Activated T-cell treated with anti-CD3 and anti-CD28 coated beads, Interleukin-2, amount 50 U/mL, for 4 hours (primary cell): Measurements from ENCODE around the gene CCDC142. TPM values are rescaled to one million over a fixed set of nuclear protein-coding genes. Genes with fewer than 3 reads are reported as not detected.
"Not testable (repeated sequence)": the region's sequence is repeated elsewhere in the genome, so short reads cannot be mapped to it uniquely, and the experiment has no call there.

Experiments
- ATAC-seq, 2 donors: fragments of 200-7000 bp; cut with Tn5 transposase; one replicate each; pipeline ENCODE4 v1.10.0; 2021
- DNase-seq: peaks from one replicate; pipeline ENCODE4 v3.0.0-alpha.2; 2020
- H3K27me3 Mint-ChIP-seq: one replicate; pipeline ENCODE4 v1.8.0; 2021; ENCODE audit warnings: low read depth, mixed read lengths
- H3K36me3 Mint-ChIP-seq: one replicate; pipeline ENCODE4 v1.8.0; 2022; ENCODE audit warnings: mixed read lengths; ENCODE audit not compliant: insufficient read depth
- H3K4me1 Mint-ChIP-seq: one replicate; pipeline ENCODE4 v1.8.0; 2021; ENCODE audit warnings: low read depth, mixed read lengths
- H3K4me3 Mint-ChIP-seq: one replicate; pipeline ENCODE4 v1.8.0; 2021; ENCODE audit warnings: mild to moderate bottlenecking, moderate library complexity, mixed read lengths
- H3K9me3 Mint-ChIP-seq: one replicate; pipeline ENCODE4 v1.8.0; 2021; ENCODE audit warnings: mixed read lengths
- total RNA-seq, 3 donors: library from RNA; stranded (reverse); gene quantifications; one replicate each; pipeline ENCODE4 v1.2.1, GENCODE V29; 2021

The CCDC142 gene
- total RNA-seq, 3 donors from 2014 or later: 13.7 to 17.3 (median 13.9) TPM

DNA sequence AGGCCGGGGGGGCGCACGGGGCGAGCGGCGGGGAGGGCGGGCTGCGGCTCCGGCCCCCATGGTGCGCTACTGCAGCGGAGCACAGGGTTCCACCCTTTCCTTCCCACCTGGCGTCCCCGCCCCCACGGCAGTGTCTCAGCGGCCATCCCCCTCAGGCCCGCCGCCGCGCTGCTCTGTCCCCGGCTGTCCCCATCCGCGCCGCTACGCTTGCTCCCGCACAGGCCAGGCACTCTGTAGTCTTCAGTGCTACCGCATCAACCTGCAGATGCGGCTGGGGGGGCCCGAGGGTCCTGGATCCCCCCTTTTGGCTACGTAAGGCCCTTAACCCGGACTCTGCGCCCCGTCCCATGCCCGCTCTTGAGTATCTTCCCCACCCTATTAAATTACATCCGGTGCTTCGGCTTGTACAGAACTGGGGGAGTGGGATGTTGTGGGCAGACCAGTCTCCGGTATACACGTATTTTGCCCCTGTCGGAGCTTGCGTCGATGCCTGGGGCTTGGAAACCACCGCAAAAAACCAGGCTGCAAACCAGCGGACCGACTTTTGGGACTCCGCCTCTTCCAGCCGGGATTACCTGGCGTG lies 25.2 kb downstream of the CCDC142 start:
- DNase-seq (peak; percentile 79), ATAC-seq (peak; percentile 34)
- H3K27me3 Mint-ChIP-seq: no peaks in the 10 kb centered on the region
- peaks cover 23% of the 10 kb centered on the region for H3K36me3 Mint-ChIP-seq
- peaks cover 60% of the 10 kb centered on the region for H3K4me1 Mint-ChIP-seq
- H3K4me3 Mint-ChIP-seq: peak overlapping the region; percentile 100
- no peaks in the 10 kb centered on the region for H3K9me3 Mint-ChIP-seq

DNA sequence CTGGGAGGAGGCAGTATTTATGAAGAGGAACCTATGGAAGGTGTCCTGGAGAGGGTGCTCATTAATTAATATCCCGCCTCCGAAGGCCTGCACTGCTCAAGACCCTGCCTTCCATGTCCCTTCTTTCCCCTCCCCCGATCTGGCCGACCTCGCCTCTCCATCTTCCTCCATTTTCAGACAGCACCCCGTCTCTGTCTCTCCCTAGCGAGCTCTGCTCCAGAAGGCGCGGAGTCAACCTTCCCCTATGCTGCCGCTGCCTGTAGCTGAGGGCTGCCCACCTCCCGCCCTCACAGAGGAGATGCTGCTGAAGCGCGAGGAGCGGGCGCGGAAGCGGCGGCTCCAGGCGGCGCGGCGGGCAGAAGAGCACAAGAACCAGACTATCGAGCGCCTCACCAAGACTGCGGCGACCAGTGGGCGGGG lies 25.7 kb downstream of the CCDC142 start:
- H3K4me1 Mint-ChIP-seq: peaks cover 64% of the 10 kb centered on the region
- ATAC-seq: no peak
- no peaks in the 10 kb centered on the region for H3K9me3 Mint-ChIP-seq
- peak overlapping the region; percentile 100 for H3K4me3 Mint-ChIP-seq
- peaks cover 21% of the 10 kb centered on the region for H3K36me3 Mint-ChIP-seq
- H3K27me3 Mint-ChIP-seq: no peaks in the 10 kb centered on the region
- no peak for DNase-seq

DNA sequence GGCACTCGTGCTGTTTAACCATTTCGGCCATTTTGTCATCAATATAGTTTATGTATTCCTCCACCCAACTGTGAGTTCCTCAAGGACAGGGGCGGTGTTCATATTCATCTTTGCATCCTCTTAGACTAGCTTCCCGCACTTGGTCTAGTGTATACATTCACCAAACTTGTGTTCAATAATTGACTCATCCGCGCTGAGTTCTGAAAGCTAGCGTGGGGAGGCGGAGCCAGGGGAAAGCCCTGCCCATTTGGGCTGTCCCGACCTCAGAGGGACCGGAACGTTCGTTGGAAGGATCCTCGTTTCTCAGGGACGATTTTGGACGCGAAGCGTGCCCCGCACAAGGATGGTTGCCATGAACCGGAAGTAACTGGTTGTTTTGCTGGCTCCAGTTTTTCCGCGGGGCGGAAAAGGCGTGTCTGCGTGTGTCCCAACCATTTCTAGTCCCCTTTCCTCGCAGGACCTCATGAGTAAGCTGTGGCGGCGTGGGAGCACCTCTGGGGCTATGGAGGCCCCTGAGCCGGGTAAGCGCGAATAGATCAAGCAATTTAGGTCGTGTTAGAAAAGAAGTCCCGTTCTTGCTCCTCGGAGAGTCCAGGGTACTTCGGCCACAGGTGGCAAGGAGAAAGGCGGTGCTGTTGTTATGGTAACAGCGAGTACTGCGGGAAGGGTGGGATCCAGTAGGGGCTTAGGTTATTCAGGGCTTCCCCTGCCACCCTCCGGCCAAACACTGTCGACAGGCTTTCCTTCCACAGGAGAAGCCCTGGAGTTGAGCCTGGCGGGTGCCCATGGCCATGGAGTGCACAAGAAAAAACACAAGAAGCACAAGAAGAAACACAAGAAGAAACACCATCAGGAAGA lies 27.9 kb downstream of the CCDC142 start, which contains the start of gene INO80B:
Gene INO80B, plus strand, starts transcription at position 434 of the 858 bp plus-strand sequence. Its CDS starts 30 bp downstream, at position 464.
- Mint-ChIP-seq H3K36me3 (peaks cover 14% of the 10 kb centered on the region), H3K4me3 (peak within 1 kb of the TSS; percentile 100), H3K4me1 (peaks cover 59% of the 10 kb centered on the region), H3K27me3 (no peaks in the 10 kb centered on the region), H3K9me3 (no peaks in the 10 kb centered on the region)
- peak; percentile 97 for DNase-seq
- peak; percentile 55 to 58 for ATAC-seq

GRCh38 chr2:74450570-74451190 lies 32.1 kb downstream of the CCDC142 start:
- H3K4me1 Mint-ChIP-seq: peaks cover 25% of the 10 kb centered on the region
- no peaks in the 10 kb centered on the region for H3K9me3 Mint-ChIP-seq
- ATAC-seq (no peak), DNase-seq (no peak)
- H3K4me3 Mint-ChIP-seq: no peak overlapping the region
- peaks cover 7% of the 10 kb centered on the region for H3K36me3 Mint-ChIP-seq
- H3K27me3 Mint-ChIP-seq: no peaks in the 10 kb centered on the region

- peaks cover 10% of the 10 kb centered on the region for H3K27me3 Mint-ChIP-seq
- ATAC-seq: no peak
- no peaks in the 10 kb centered on the region for H3K9me3 Mint-ChIP-seq
- H3K4me1 Mint-ChIP-seq: peaks cover 10% of the 10 kb centered on the region
- no peaks in the 10 kb centered on the region for H3K36me3 Mint-ChIP-seq
- H3K4me3 Mint-ChIP-seq: no peak overlapping the region
- no peak for DNase-seq
Measured at GRCh38 chr2:74448771-74449170, 34.0 kb downstream of the CCDC142 start.

GRCh38 chr2:74447230-74447999 lies 35.4 kb downstream of the CCDC142 start:
- Mint-ChIP-seq H3K27me3 (peaks cover 12% of the 10 kb centered on the region), H3K4me3 (no peak overlapping the region), H3K4me1 (peaks cover 2% of the 10 kb centered on the region), H3K36me3 (no peaks in the 10 kb centered on the region), H3K9me3 (no peaks in the 10 kb centered on the region)
- DNase-seq: no peak
- ATAC-seq: no peak

- no peak for DNase-seq
- Mint-ChIP-seq H3K4me3 (no peak overlapping the region), H3K36me3 (no peaks in the 10 kb centered on the region), H3K4me1 (peaks cover 9% of the 10 kb centered on the region), H3K27me3 (peaks cover 30% of the 10 kb centered on the region), H3K9me3 (no peaks in the 10 kb centered on the region)
- ATAC-seq: no peak
Measured at GRCh38 chr2:74444498-74445318, 38.1 kb downstream of the CCDC142 start.

DNA sequence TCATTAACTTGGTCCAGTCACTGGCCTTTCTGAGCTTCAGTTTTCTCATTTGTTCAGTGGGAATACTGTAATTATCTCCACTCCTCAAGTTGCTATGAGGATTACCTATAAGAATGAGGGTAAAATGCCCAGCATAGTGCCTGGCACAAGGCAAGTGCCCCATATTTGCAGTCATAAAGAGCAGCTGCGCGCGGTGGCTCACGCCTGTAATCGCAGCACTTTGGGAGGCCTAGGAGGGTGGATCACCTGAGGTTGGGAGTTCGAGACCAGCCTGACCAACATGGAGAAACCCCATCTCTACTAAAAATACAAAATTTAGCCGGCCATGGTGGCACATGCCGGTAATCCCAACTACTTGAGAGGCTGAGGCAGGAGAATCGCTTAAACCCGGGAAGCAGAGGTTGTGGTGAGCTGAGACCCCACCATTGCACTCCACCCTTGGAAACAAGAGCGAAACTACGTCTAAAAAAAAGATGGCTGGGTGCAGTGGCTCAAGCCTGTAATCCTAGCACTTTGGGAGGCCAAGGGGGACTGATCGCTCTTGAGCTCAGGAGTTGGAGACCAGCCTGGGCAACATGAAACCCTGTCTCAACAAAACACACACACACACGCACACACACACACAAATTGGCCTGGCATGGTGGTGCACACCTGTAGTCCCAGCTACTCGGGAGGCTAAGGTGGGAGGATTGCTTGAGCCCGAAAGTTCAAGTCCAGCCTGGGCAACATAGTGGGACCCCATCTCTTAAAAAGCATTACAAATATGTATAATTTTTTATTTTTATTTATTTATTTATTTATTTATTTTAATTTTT lies 40.1 kb downstream of the CCDC142 start:
- ATAC-seq, H3K9me3 Mint-ChIP-seq, H3K36me3 Mint-ChIP-seq, DNase-seq, H3K4me1 Mint-ChIP-seq: not testable (repeated sequence)
- Mint-ChIP-seq H3K4me3 (peak overlapping the region; percentile 43), H3K27me3 (peaks cover 39% of the 10 kb centered on the region)

- ATAC-seq (peak; percentile 31 to 53), DNase-seq (no peak)
- peak within 1 kb of the TSS; percentile 58 for H3K4me3 Mint-ChIP-seq
- peaks cover 9% of the 10 kb centered on the region for H3K4me1 Mint-ChIP-seq
- peaks cover 39% of the 10 kb centered on the region for H3K27me3 Mint-ChIP-seq
- no peaks in the 10 kb centered on the region for H3K9me3 Mint-ChIP-seq
- H3K36me3 Mint-ChIP-seq: no peaks in the 10 kb centered on the region
Measured at GRCh38 chr2:74441690-74442482, 40.9 kb downstream of the CCDC142 start, which contains the start of gene RTKN. RTKN (minus strand) TSS chr2:74441937; CDS start chr2:74441816, 121 bp downstream.

DNA sequence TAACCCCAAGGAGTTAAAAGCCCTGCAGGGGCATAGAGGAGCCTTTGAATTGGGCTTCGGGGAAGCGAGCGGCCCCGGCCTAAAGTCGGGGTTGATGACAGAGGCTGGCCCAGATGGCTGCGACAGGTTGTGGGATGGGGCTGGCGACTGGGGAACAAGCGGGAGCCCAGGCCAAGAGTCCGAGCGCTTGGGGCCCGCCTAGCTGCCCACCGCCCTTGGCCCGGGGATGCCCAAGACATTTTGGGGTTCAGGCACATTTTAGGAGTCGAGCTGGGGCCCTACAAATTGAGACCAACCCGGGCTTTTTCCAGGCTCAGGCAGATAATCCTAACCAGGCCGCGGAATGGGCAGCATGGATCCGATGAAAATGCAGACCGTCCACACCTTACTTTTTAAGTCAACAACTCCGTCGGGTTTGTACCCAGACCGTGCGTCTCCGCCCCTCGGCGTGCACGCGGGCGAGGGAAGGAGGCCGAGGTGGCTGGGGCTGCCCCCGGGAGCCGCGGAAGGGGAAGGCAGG lies 41.6 kb downstream of the CCDC142 start:
- Mint-ChIP-seq H3K27me3 (peaks cover 39% of the 10 kb centered on the region), H3K4me1 (peaks cover 9% of the 10 kb centered on the region), H3K9me3 (no peaks in the 10 kb centered on the region), H3K4me3 (peak overlapping the region; percentile 58), H3K36me3 (no peaks in the 10 kb centered on the region)
- DNase-seq (no peak), ATAC-seq (peak; percentile 36 to 56)

GRCh38 chr2:74440378-74441169 lies 42.2 kb downstream of the CCDC142 start:
- peaks cover 39% of the 10 kb centered on the region for H3K27me3 Mint-ChIP-seq
- ATAC-seq: peak; percentile 82 to 83
- H3K4me3 Mint-ChIP-seq: peak overlapping the region; percentile 58

More at GRCh38 chr2:74440378-74441169, 42.2 kb downstream of the CCDC142 start:
- Mint-ChIP-seq H3K9me3 (no peaks in the 10 kb centered on the region), H3K4me1 (peaks cover 9% of the 10 kb centered on the region), H3K36me3 (no peaks in the 10 kb centered on the region)
- no peak for DNase-seq
